ENCODE measurements around the gene AP1B1.

Gene AP1B1

GRCh38 chr22:29314537-29315285 lies 73.7 kb downstream of the AP1B1 start:
- in situ Hi-C loops (cut with MboI; ENCODE audit: low sequenced_read_pairs) = no loop called here

GRCh38 chr22:29313576-29314466 lies 74.5 kb downstream of the AP1B1 start:
- in situ Hi-C loops (cut with MboI; ENCODE audit: low sequenced_read_pairs) = no loop called here

GRCh38 chr22:29313126-29313575 lies 75.2 kb downstream of the AP1B1 start:
- in situ Hi-C loops (cut with MboI; ENCODE audit: low sequenced_read_pairs) = no loop called here

- in situ Hi-C loops (cut with MboI; ENCODE audit: low sequenced_read_pairs) = no loop called here
These were observed 75.9 kb downstream of the AP1B1 start for GRCh38 chr22:29312218-29313125.

- in situ Hi-C loops (cut with MboI; ENCODE audit: low sequenced_read_pairs) = no loop called here
These were observed 76.7 kb downstream of the AP1B1 start for GRCh38 chr22:29311464-29312217.

GRCh38 chr22:29310863-29311339 lies 77.5 kb downstream of the AP1B1 start:
- in situ Hi-C loops (cut with MboI; ENCODE audit: low sequenced_read_pairs) = no loop called here

- in situ Hi-C loops (cut with MboI; ENCODE audit: low sequenced_read_pairs) = no loop called here
These were observed 78.1 kb downstream of the AP1B1 start for GRCh38 chr22:29310065-29310862.

- in situ Hi-C loops (cut with MboI; ENCODE audit: low sequenced_read_pairs) = no loop called here
These were observed 78.9 kb downstream of the AP1B1 start for GRCh38 chr22:29309332-29310064.

GRCh38 chr22:29308791-29309262 lies 79.5 kb downstream of the AP1B1 start:
- in situ Hi-C loops (cut with MboI; ENCODE audit: low sequenced_read_pairs) = no loop called here

GRCh38 chr22:29308148-29308790 lies 80.1 kb downstream of the AP1B1 start:
- in situ Hi-C loops (cut with MboI; ENCODE audit: low sequenced_read_pairs) = no loop called here

GRCh38 chr22:29307596-29308147 lies 80.7 kb downstream of the AP1B1 start:
- in situ Hi-C loops (cut with MboI; ENCODE audit: low sequenced_read_pairs) = no loop called here

GRCh38 chr22:29306835-29307595 lies 81.4 kb downstream of the AP1B1 start:
- in situ Hi-C loops (cut with MboI; ENCODE audit: low sequenced_read_pairs) = no loop called here

- in situ Hi-C loops (cut with MboI; ENCODE audit: low sequenced_read_pairs) = no loop called here
These were observed 82.1 kb downstream of the AP1B1 start, which contains the start of gene GAS2L1 for GRCh38 chr22:29306175-29306834. Gene GAS2L1, plus strand, starts transcription at chr22:29306650. Its CDS starts 1,456 bp downstream, at chr22:29308106.

- in situ Hi-C loops (cut with MboI; ENCODE audit: low sequenced_read_pairs) = no loop called here
These were observed 82.6 kb downstream of the AP1B1 start for GRCh38 chr22:29305836-29306174.

GRCh38 chr22:29302681-29303465 lies 85.5 kb downstream of the AP1B1 start:
- in situ Hi-C loops (cut with MboI; ENCODE audit: low sequenced_read_pairs) = no loop called here

- in situ Hi-C loops (cut with MboI; ENCODE audit: low sequenced_read_pairs) = no loop called here
These were observed 86.0 kb downstream of the AP1B1 start for GRCh38 chr22:29302402-29302680.

All from HL-60/S4 (cell line).